A375 (cell line): Measurements from ENCODE around the gene CYP1A1. TPM values are rescaled to one million over a fixed set of nuclear protein-coding genes. Genes with fewer than 3 reads are reported as not detected.

ENCODE experiments used
- total RNA-seq: library from RNA; depleted of rRNA; stranded (reverse); fragments of >200 nt; shearing (Covaris generic); gene quantifications from 2 replicates; pipeline ENCODE4 v1.2.3, GENCODE V29; 2014; rRNA removed

CYP1A1 gene, protein sequence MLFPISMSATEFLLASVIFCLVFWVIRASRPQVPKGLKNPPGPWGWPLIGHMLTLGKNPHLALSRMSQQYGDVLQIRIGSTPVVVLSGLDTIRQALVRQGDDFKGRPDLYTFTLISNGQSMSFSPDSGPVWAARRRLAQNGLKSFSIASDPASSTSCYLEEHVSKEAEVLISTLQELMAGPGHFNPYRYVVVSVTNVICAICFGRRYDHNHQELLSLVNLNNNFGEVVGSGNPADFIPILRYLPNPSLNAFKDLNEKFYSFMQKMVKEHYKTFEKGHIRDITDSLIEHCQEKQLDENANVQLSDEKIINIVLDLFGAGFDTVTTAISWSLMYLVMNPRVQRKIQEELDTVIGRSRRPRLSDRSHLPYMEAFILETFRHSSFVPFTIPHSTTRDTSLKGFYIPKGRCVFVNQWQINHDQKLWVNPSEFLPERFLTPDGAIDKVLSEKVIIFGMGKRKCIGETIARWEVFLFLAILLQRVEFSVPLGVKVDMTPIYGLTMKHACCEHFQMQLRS
- 2.9 and 3.5 TPM in 2 replicates for total RNA-seq

DNA sequence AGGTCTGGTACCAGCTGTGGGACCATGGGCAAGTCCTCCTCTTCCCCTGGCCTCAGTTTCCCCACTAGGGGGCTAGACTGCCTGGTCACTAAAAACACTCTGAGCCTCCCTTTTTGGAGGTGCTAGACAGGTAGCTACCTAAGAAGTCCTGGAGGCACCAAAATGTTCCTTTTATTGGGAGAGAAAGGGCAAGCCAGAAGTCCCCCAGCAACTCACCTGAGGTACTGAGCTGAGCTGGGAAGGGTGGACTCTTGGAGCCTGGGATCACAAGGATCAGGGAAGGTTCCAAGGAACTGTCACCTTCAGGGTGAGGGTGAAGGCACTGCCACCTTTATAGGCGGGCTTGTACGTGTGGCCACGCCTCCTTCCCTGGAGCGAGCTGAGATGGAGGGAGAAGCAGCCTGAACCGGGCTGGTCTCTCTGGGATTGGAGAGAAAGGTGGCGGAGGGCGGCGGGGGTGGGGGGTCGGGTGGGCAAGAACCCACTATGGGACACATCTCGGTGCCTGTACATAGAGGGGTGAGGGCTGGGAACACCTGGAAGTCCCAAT, at the start of gene CYP1A1:
TSS of gene CYP1A1 (minus strand) at position 304 of the 550 bp plus-strand sequence. CDS start 2,431 bp downstream, outside the sequence.

DNA sequence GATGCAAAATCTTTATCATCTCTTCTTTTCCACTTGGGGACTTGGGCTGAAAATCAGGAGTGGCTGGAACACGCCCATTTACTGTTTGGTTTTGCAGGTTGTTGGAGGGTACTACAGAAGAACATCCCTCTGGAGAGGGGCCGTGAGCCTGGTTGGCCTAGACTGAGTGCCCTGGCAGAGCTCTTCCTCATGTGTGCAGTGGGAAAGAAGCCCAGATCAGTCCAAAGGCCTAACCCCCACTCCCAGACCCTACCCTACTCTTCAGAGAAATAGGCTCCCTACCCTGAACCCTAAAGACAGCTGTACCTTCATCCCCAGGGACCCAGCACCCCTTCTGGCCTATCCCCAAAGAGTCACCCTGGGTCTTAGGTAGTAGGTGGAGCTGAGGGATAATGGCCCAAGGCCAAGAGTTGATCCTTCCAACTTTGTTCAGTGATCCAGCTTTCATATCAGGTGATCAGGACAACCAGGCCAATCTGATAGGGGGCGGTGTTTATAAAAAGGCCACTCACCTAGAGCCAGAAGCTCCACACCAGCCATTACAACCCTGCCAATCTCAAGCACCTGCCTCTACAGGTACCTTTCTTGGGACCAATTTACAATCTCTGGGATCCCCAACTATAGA, 23.1 kb upstream of the CYP1A1 start, which contains the start of gene CYP1A2:
TSS of gene CYP1A2 (plus strand) at position 524 of the 625 bp plus-strand sequence. CDS start 894 bp downstream, outside the sequence.

DNA sequence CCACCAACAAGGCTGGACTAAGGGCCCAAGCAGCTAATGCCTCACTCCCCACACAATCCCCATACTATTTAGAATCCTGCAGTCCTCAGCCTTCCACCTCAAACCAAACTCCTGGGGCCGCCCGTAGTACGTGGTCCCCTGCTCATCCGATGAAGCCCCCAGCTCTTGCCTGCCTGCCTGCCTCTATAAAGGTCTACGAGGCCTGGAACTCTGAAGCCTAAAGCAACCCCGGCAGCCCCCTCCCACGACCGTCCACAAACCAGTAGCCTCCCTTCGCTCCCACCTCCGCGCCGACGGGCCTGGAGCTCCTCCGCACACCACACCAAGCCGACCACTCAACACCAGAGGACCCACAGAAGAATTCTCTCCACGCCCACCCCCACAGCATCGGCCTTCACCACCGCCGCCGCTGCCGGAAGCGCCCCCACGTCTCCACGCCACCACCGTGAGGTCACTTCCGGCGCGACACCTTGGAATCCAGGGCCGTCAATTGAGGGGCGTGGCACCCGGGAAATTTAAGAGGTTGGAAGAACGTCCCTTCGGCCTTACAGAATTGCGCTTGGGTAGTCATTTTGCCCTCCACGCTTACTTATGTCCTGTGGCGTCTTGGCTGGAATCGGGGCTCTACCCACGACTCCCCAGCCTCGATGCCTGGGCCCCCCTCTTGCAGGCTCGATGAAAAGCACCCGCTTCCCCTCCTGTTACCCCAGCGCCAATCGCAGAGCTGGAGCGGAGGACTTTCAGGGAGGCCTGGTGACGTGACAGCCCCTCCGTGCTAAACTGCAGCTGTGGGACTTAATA, 29.5 kb downstream of the CYP1A1 start, which contains the start of gene EDC3:
TSS of gene EDC3 (minus strand) at position 428 of the 801 bp plus-strand sequence. CDS start 20,900 bp downstream, outside the sequence.

Other genes with a start within 250 kb of the CYP1A1 start
- 3.9 and 5.7 TPM in 2 replicates for gene ARID3B, start 184.3 kb downstream of the CYP1A1 start, total RNA-seq
- 52.9 and 65.9 TPM in 2 replicates for gene CLK3, start 109.7 kb downstream of the CYP1A1 start, total RNA-seq
- gene EDC3, start 29.5 kb downstream of the CYP1A1 start, total RNA-seq, result 12.8 and 14.8 TPM in 2 replicates
- not detected in 2 replicates for gene CYP1A2, start 23.3 kb upstream of the CYP1A1 start, total RNA-seq
- gene CSK, start 56.6 kb upstream of the CYP1A1 start, total RNA-seq, result 30.0 and 37.9 TPM in 2 replicates
- 0.16 and 0.64 TPM in 2 replicates for gene LMAN1L, start 87.3 kb upstream of the CYP1A1 start, total RNA-seq
- 0.08 and 0.15 TPM in 2 replicates for gene CPLX3, start 101.1 kb upstream of the CYP1A1 start, total RNA-seq
- gene ULK3, start 117.6 kb upstream of the CYP1A1 start, total RNA-seq, result 31.0 and 35.5 TPM in 2 replicates
- gene SCAMP2, start 147.8 kb upstream of the CYP1A1 start, total RNA-seq, result 13.8 and 18.4 TPM in 2 replicates
- gene MPI, start 164.5 kb upstream of the CYP1A1 start, total RNA-seq, result 89.8 and 103 TPM in 2 replicates
- 34.2 and 37.5 TPM in 2 replicates for gene FAM219B, start 181.3 kb upstream of the CYP1A1 start, total RNA-seq
- gene COX5A, start 212.5 kb upstream of the CYP1A1 start, total RNA-seq, result 85.7 and 95.1 TPM in 2 replicates
- 32.4 and 33.1 TPM in 2 replicates for gene RPP25, start 231.2 kb upstream of the CYP1A1 start, total RNA-seq